Stimulated activated CD4-positive, alpha-beta T cell treated with anti-CD3 and anti-CD28 coated beads, Interleukin-4, amount 100 ng/mL, for 48 hours (primary cell): Measurements from ENCODE around the gene EPHB4.
"Not testable (repeated sequence)": the region's sequence is repeated elsewhere in the genome, so short reads cannot be mapped to it uniquely, and the experiment has no call there.

Experiments used
- DNase-seq, 2 donors: peaks; one replicate each; pipeline ENCODE4 v3.0.0-alpha.2; 2020; ENCODE audit warnings: low read depth in 2 of 2

Gene EPHB4

DNA sequence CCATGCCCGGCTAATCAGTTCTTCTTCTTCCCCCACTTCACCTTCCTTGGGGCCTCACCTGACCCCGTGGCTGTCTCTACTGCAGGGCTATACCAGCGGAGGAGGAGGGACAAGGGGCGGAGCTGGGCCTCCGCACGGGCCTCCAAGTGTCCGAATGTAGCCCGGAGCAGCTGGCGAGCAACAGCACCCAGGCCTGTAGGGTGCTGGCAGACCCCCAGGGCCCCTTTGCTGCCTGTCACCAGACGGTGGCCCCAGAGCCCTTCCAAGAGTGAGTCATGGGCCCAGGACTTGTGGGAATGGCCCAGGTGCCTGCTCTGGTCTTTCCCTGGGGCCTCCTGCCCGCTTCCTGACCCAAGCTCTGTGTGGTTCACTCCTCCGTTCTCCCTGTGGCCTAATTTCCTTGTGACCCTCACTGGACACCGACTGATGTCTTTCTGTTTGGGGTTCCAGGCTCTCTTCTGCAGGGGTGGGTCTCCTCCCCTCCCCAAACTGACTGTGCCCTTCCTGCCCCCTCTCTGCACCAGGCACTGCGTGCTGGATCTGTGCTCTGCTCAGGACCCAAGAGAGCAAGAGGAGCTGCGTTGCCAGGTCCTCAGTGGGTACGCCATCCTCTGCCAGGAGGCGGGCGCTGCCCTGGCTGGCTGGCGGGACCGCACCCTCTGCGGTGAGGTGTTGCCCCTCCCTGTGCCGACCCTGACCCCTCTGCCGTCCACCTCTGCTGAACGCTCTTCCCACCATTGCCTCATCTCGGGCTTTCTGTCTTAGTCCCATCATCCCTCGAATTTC, 35.2 kb downstream of the EPHB4 start:
- no peak for DNase-seq

DNA sequence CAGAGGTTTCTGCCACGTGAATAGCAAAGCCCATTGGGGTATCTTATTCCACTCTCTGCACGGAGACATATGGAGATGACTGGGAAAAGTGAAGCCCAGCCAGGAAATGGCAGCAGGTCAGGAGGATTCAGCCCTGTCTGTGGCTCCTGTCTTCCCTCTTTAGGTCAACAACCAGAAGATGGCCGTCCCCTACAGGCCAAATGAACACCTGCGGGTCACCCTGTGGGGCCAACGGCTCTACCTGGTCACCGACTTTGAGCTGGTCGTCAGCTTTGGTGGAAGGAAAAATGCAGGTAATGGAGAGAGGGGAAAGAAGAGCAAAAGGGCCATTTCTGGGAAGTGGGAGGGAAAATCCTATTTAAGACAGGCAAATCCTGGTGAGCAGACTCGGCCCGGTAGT, 38.3 kb downstream of the EPHB4 start:
- DNase-seq, result no peak

DNA sequence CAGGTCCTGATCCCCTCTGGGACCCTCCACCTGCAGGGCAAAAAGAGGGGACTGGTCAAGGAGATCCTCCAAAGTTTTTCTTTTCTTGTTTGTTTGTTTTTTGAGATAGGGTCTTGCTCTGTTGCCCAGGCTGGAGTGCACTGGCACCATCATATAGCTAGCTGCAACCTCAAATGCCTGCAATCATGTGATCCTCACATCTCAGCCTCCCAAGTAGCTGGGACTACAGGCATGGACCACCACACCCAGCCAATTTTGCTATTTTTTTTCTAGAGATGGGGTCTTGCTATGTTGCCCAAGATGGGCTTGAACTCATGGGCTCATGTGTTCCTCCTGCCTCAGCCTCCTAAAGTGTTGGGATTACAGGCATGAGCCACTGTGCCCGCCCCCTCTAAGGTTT, 41.0 kb downstream of the EPHB4 start:
- DNase-seq, result no peak

DNA sequence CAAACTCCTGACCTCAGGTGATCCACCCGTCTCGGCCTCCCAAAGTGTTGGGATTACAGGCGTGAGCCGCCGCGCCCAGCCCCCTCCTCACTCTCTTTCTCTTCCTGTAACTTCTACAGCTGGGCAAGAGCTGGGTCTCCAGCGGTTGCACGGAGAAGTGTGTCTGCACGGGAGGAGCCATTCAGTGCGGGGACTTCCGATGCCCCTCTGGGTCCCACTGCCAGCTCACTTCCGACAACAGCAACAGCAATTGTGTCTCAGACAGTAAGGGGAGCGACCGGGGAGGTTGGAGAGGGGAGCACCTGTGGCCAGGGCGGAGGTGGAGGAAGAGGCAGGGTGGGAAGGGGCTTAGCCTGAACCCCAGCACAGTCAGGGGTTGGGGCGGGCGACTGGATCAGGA, 41.4 kb downstream of the EPHB4 start:
- no peak for DNase-seq

DNA sequence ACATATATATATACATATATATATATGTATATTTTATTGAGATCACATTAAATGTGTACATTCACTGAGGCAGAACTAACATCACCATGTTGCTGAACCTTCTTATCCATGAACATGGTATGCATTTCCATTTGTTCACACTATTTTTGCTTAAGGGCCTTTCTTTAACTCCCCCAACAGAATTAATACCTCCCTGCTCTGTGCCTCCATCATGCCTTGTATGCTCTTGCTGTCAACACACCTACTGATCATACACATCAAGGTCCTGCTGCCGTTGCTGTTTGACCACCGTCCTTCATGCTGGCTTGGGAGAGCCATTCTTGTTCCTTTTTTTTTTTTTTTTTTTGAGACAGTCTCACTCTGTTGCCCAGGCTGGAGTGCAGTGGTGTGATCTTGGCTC, 43.5 kb downstream of the EPHB4 start:
- DNase-seq, result no peak

DNA sequence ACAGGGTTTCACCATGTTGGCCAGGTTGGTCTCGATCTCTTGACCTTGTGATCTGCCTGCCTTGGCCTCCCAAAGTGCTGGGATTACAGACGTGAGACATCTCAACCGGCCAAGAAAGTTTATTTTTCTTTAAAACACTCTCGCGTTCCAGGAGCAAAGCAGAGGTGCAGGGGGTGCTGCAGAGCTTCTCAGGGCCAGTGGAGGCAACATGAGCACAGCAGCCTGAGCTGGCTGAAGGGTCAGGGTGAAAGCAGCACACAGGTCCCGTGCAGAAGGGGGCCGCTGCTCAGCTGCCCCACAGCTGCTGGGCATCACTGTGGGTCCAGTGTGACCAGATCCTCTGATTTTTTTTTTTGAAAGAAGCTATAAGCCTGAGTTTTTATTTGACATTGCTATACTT, 46.1 kb downstream of the EPHB4 start:
- DNase-seq, result no peak

- no peak for DNase-seq
Observed at GRCh38 chr7:100779359-100779758, 48.0 kb downstream of the EPHB4 start.

- DNase-seq, result no peak
Observed at GRCh38 chr7:100778061-100778621, 49.2 kb downstream of the EPHB4 start.

DNA sequence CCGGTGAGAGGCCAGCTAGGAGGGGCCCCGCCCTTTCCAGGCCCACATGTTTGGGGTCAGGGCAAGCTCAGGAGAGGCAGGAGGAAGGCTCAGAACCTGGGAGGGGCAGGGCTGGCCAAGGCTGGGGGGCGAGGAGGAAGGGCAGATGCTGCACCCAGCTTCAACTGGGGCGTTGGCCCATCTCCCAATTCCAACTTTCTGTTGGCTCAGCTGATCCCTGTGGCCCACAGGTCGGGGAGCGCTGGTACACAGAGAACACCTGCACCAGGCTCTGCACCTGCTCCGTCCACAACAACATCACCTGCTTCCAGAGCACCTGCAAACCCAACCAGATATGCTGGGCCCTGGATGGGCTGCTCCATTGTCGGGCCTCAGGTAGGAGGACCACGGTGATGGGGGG, 53.8 kb downstream of the EPHB4 start:
- no peak for DNase-seq

- no peak for DNase-seq
Observed at GRCh38 chr7:100768784-100769183, 58.5 kb downstream of the EPHB4 start.

- no peak for DNase-seq
Observed at GRCh38 chr7:100765250-100765649, 62.1 kb downstream of the EPHB4 start.

GRCh38 chr7:100764841-100765240, 62.5 kb downstream of the EPHB4 start:
- DNase-seq, result no peak

GRCh38 chr7:100763556-100764140, 63.7 kb downstream of the EPHB4 start:
- DNase-seq, result no peak

GRCh38 chr7:100762841-100763240, 64.5 kb downstream of the EPHB4 start:
- not testable (repeated sequence) for DNase-seq

DNA sequence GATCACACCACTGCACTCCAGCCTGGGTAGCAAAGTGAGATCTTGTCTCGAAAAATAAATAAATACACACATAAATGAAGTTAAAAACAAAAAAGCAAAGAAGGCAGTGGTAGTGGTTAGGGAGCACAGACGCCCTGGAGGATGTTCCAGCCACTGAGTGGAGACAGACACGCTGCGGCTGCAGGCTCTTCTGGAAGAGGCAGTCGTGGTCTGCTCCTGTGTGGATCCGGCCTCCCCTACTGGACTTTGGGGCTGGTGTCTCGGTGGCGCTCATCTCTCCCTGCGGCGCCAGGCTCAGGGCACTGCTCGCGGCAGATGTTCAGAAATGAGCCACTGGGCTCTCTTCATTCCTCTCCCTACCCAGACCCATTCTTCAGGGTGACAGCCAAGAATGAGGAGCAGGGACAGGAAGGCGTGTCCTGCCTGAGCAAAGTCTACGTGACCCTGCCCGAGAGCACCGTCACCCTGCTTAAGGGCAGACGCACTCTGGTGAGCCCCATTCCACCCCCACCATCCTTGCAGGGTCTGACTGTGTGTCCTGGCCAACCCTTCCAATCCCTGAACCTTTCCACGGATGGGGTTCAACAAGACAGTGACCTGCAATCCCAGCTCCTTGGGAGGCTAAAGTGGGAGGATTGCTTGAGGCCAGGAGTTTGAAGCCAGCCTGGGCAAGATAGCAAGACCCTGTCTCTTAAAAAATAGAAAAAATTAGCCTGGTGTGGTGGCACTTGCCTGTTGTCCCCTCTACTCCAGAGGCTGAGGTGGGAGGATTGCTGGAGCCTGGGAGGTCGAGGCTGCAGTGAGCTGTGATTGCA, 67.8 kb downstream of the EPHB4 start:
- no peak for DNase-seq

GRCh38 chr7:100753750-100754149, 73.6 kb downstream of the EPHB4 start:
- DNase-seq, result no peak

DNA sequence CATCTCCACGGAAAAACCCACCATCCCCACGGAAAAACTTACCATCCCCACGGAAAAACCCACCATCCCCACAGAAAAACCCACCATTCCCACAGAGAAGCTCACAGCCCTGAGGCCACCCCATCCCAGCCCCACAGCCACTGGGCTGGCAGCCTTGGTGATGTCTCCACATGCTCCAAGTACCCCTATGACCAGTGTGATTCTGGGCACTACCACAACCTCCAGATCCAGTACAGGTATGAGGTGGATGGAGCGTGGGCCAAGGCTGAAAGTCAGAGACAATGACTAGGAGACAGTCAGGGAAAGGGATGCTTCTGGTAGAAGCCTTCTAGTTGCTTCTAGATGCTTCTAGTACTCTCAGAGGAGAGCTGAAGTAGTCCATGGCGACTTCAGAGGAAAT, 74.3 kb downstream of the EPHB4 start:
- no peak for DNase-seq
